Upper lobe of right lung (tissue), 1 donor: ENCODE results near the gene MYL4. TPM values are rescaled to one million over a fixed set of nuclear protein-coding genes. Genes with fewer than 3 reads are reported as not detected.
"Not testable (repeated sequence)": the region's sequence is repeated elsewhere in the genome, so short reads cannot be mapped to it uniquely, and the experiment has no call there.

Experiments used
- ATAC-seq: fragments of 200-7000 bp; cut with Tn5 transposase; one replicate; pipeline ENCODE4 v1.9.1; 2020; ENCODE audit warnings: mild to moderate bottlenecking, moderate library complexity
- DNase-seq: peaks from one replicate; pipeline ENCODE4 v3.0.0-alpha.2; 2020
- H3K27ac ChIP-seq: fragments of 200-600 bp; one replicate; pipeline ENCODE4 v1.8.0; 2022
- H3K27me3 ChIP-seq: fragments of 200-600 bp; one replicate; pipeline ENCODE4 v1.8.0; 2022; ENCODE audit warnings: mild to moderate bottlenecking
- H3K36me3 ChIP-seq: fragments of 200-600 bp; one replicate; pipeline ENCODE4 v1.8.0; 2022
- H3K4me1 ChIP-seq: fragments of 200-600 bp; one replicate; pipeline ENCODE4 v1.8.0; 2022
- H3K4me3 ChIP-seq: fragments of 200-600 bp; one replicate; pipeline ENCODE4 v1.8.0; 2022; ENCODE audit warnings: mild to moderate bottlenecking
- H3K9me3 ChIP-seq: fragments of 200-600 bp; one replicate; pipeline ENCODE4 v1.8.0; 2022
- intact Hi-C: fragments of 100-400 bp; cut with DNase I; formaldehyde crosslinking; loops from one replicate; pipeline ENCODE4 v1.11.0; 2022
- total RNA-seq: library from RNA; stranded (reverse); fragmentation: NEBNext Ultra II Directional; extraction: Animal tissue kit (Norgen Biotek cat#: 25700); gene quantifications from one replicate; pipeline ENCODE4 v1.2.1, GENCODE V29; 2021
- TF ChIP-seq, protein P1 (sequence below): fragments of 200-600 bp; IDR thresholded peaks from one replicate; pipeline ENCODE4 v1.8.0; 2022; ENCODE audit warnings: antibody characterized with exemption
- donor health status: DM: no; HTN: yes; CAD: no; lungs with severe emphysema.

MYL4 gene
- total RNA-seq, 1 donor from 2014 or later = 2.2 TPM

DNA sequence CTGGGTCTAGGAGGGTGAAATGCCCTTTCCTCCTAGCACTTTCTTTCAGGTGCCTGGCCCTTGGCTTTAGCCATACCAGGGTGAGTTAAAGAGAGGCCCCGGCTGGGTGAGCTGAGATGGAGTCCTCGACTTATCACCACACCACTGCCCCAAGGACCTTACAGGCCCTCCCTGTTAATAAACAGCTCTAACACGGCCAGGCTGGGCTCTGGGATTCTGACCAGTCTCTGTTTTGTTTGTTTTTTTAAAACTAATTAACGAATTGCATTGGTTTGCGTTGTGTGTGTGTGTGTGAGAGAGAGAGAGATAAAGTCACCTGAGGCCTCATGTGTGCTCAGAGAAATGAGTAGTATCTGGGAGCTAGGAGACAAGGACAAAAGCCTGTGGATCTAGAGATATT is 14.3 kb downstream of the MYL4 start:
- TF ChIP-seq, protein P1, sequence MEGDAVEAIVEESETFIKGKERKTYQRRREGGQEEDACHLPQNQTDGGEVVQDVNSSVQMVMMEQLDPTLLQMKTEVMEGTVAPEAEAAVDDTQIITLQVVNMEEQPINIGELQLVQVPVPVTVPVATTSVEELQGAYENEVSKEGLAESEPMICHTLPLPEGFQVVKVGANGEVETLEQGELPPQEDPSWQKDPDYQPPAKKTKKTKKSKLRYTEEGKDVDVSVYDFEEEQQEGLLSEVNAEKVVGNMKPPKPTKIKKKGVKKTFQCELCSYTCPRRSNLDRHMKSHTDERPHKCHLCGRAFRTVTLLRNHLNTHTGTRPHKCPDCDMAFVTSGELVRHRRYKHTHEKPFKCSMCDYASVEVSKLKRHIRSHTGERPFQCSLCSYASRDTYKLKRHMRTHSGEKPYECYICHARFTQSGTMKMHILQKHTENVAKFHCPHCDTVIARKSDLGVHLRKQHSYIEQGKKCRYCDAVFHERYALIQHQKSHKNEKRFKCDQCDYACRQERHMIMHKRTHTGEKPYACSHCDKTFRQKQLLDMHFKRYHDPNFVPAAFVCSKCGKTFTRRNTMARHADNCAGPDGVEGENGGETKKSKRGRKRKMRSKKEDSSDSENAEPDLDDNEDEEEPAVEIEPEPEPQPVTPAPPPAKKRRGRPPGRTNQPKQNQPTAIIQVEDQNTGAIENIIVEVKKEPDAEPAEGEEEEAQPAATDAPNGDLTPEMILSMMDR = no peak
- no peak for DNase-seq
- no peak overlapping the region for H3K4me3 ChIP-seq
- H3K36me3 ChIP-seq = no peaks in the 10 kb centered on the region
- peaks cover 32% of the 10 kb centered on the region for H3K4me1 ChIP-seq
- intact Hi-C loops = no loop called here
- peak overlapping the region; percentile 26 for H3K27ac ChIP-seq
- no peaks in the 10 kb centered on the region for H3K9me3 ChIP-seq
- H3K27me3 ChIP-seq = no peaks in the 10 kb centered on the region
- no peak for ATAC-seq

DNA sequence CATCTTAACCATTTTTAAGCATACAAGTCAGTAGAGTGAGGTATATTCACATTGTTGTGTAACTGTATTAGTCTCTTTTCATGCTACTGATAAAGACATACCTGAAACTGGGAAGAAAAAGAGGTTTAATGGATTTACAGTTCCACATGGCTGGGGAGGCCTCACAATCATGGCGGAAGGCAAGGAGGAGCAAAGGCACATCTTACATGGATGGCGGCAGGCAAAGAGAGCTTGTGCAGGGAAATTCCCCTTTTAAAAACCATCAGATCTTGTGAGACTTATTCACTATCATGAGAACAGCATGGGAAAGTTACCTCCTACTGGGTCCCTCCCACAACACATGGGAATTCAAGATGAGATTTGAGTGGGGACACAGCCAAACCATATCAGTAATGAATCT is 14.9 kb downstream of the MYL4 start:
- DNase-seq, intact Hi-C loops, ATAC-seq, H3K36me3 ChIP-seq, H3K4me3 ChIP-seq, H3K27me3 ChIP-seq, H3K9me3 ChIP-seq: not testable (repeated sequence)
- Histone ChIP-seq H3K4me1 (peaks cover 32% of the 10 kb centered on the region), H3K27ac (peak overlapping the region; percentile 26)

DNA sequence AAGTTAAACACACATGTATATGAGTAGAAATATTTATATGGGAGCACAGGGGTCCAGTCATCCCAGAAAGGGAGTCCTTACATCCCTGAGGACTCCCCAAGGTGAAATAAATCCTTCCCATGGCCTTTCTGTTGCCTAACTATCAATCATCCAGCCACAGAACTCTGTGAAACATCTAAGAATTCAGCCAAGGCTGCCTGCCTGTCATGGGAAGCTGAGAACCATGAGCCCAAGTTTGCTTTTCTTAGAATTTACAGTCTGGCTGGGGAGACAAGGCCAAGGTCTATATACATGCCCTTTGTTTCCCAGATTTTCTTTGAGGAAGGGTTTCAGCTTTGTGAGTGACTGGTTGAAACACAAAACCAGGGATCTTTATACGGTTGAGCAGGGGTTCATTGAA is 15.8 kb downstream of the MYL4 start:
- H3K4me1 ChIP-seq = peaks cover 33% of the 10 kb centered on the region
- TF ChIP-seq, protein P1 = no peak
- intact Hi-C loops = no loop called here

DNA sequence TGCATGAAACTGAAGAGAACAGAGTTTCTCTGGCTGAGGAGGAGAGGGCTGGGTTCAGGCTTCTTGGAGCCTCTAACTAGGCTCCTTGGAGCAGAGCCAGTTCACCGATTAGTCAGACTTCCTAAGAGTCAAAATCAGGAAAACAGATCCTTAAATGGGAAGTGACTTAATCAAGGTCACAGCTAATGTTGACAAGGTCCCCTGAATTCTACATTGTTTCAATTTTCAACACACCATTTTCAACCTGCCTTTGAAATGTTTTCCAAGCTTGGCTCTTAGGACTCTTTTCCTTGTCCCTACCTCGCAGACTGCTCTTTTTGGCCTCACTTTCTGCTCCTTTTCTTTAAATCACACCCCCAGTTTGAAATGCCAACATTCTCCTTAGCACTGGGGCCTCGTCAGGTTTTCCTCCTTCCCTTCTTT is 16.3 kb downstream of the MYL4 start:
- peak; percentile 44 for ATAC-seq
- TF ChIP-seq, protein P1 = no peak
- Histone ChIP-seq H3K27me3 (no peaks in the 10 kb centered on the region), H3K36me3 (no peaks in the 10 kb centered on the region), H3K4me3 (no peak overlapping the region), H3K9me3 (no peaks in the 10 kb centered on the region), H3K27ac (peak overlapping the region; percentile 74), H3K4me1 (peaks cover 36% of the 10 kb centered on the region)
- DNase-seq = no peak
- intact Hi-C loops = no loop called here

More for the DNA sequence above, 15.8 kb downstream of the MYL4 start:
- H3K27me3 ChIP-seq = no peaks in the 10 kb centered on the region
- no peak for ATAC-seq
- H3K27ac ChIP-seq = peak overlapping the region; percentile 74
- no peak overlapping the region for H3K4me3 ChIP-seq
- H3K36me3 ChIP-seq = no peaks in the 10 kb centered on the region
- no peaks in the 10 kb centered on the region for H3K9me3 ChIP-seq
- DNase-seq = no peak

DNA sequence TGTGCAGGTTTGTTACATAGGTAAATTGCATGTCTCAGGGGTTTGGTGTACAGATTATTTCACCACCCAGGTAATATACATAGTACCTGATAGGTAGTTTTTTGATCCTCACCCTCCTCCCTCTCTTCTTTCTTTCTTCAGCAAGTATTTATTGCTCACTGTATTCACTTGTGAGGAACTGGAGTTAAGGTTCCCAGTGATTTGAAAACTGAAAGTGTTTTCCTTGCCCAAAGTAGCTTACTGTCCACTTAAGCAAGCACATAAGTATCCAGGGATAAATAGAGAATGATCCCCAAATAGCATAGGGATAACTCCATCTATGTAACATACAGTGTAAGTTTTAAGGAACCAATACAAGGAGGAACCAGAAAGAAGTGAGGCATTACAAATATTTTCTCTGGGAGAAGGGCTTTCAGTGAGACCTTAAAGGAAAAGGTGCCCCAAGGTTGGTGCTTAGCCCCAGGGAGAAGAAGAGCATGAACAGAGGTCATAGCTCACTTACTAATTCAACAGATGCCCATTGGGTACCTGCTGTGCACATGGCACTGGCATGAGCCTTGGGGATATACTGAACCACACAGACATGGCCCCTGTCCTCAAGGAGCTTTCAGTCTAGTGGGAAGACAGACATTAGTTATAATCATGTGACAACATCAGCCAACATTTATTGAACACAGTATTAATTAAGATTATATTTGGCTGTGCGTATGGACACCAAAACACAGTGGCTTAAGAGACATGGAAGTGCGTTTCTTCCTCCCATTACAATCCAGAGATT is 17.0 kb downstream of the MYL4 start:
- Histone ChIP-seq H3K9me3 (no peaks in the 10 kb centered on the region), H3K4me1 (peaks cover 36% of the 10 kb centered on the region), H3K36me3 (no peaks in the 10 kb centered on the region), H3K27ac (peak overlapping the region; percentile 74), H3K27me3 (no peaks in the 10 kb centered on the region), H3K4me3 (no peak overlapping the region)
- ATAC-seq (no peak), DNase-seq (no peak)
- intact Hi-C loops = no loop called here
- TF ChIP-seq, protein P1 = no peak

DNA sequence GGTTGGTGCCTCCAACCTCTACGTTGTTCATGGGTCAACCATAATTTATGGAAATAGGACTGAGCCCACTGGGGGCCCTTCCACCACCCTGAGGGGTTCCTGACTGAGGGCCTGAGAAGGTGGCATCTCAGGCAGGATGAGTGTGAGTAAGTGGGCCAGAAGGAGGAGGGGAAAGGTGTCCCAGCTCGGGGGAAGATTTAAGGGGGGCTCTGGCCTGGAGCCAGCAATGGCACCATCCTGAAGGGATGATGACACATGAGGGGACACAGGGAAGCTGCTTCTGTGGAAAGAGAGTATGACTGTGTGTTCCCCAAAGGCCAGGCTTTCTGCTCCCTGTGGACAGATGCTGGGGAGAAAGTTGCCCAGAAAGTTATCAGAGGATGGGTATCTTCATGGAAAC is 18.7 kb downstream of the MYL4 start:
- Histone ChIP-seq H3K4me3 (no peak overlapping the region), H3K27me3 (no peaks in the 10 kb centered on the region), H3K36me3 (no peaks in the 10 kb centered on the region), H3K27ac (no peak overlapping the region), H3K9me3 (no peaks in the 10 kb centered on the region), H3K4me1 (peaks cover 33% of the 10 kb centered on the region)
- TF ChIP-seq, protein P1 = no peak
- intact Hi-C loops = no loop called here
- DNase-seq (no peak), ATAC-seq (no peak)
